ENCODE results near the gene CIITA.
"Not testable (repeated sequence)": the region's sequence is repeated elsewhere in the genome, so short reads cannot be mapped to it uniquely, and the experiment has no call there.

The CIITA gene

DNA sequence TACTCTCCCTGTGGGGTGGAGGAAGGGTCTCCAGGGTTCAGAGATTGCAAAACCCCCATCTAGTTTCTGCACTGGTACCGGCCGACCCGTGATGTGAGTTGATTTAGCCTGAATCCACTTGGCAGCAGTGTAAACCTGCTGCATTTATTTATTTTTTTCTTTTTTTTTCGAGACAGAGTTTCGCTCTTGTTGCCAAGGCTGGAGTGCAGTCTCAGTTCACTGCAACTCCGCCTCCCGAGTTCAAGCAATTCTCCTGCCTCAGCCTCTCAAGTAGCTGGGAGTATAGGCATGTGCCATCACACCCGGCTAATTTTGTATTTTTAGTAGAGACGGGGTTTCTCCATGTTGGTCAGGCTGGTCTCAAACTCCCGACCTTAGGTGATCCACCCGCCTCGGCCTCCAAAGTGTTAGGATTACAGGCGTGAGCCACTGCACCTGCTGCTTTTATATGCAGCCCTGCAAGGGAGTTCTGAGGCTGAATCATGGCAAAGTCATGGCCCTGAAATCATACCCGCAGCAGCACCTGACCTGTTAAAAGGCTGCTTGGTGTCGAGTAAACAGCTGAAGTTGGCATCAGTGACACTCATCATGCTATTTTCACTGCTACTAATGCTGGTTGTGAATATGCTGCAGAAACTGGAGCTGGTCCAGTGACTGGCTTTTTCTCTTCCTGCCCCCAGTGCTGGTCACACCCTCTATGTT is 43.9 kb downstream of the CIITA start:
- TF ChIP-seq, protein P1, sequence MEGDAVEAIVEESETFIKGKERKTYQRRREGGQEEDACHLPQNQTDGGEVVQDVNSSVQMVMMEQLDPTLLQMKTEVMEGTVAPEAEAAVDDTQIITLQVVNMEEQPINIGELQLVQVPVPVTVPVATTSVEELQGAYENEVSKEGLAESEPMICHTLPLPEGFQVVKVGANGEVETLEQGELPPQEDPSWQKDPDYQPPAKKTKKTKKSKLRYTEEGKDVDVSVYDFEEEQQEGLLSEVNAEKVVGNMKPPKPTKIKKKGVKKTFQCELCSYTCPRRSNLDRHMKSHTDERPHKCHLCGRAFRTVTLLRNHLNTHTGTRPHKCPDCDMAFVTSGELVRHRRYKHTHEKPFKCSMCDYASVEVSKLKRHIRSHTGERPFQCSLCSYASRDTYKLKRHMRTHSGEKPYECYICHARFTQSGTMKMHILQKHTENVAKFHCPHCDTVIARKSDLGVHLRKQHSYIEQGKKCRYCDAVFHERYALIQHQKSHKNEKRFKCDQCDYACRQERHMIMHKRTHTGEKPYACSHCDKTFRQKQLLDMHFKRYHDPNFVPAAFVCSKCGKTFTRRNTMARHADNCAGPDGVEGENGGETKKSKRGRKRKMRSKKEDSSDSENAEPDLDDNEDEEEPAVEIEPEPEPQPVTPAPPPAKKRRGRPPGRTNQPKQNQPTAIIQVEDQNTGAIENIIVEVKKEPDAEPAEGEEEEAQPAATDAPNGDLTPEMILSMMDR (IDR thresholded peaks at IDR 0.05; ENCODE audit: control extremely low read depth, extremely low read depth, low read depth, missing control alignments) = no peak
- no peak for DNase-seq (ENCODE audit: extremely low spot score)
- CTCF ChIA-PET = interaction anchor here (1.8 to 2.6 kb wide), 2 partner anchors 9 to 29 kb away, joined by 4 to 6 read pairs; no protein-coding TSS in a partner anchor
- POLR2A ChIA-PET = no interaction called here

- POLR2A ChIA-PET = interaction anchor here (0.6 kb wide), 1 partner anchor 11 kb away, joined by 8 read pairs; no protein-coding TSS in a partner anchor
- TF ChIP-seq, protein P1 (IDR thresholded peaks at IDR 0.05; ENCODE audit: control extremely low read depth, extremely low read depth, low read depth, missing control alignments) = no peak
- DNase-seq (ENCODE audit: extremely low spot score) = no peak
- CTCF ChIA-PET = interaction anchor here (0.9 to 2.6 kb wide), 7 partner anchors 8 to 407 kb away, joined by 3 to 6 read pairs (median 3); no protein-coding TSS in a partner anchor
Measured at GRCh38 chr16:10921536-10922327, 44.7 kb downstream of the CIITA start.

DNA sequence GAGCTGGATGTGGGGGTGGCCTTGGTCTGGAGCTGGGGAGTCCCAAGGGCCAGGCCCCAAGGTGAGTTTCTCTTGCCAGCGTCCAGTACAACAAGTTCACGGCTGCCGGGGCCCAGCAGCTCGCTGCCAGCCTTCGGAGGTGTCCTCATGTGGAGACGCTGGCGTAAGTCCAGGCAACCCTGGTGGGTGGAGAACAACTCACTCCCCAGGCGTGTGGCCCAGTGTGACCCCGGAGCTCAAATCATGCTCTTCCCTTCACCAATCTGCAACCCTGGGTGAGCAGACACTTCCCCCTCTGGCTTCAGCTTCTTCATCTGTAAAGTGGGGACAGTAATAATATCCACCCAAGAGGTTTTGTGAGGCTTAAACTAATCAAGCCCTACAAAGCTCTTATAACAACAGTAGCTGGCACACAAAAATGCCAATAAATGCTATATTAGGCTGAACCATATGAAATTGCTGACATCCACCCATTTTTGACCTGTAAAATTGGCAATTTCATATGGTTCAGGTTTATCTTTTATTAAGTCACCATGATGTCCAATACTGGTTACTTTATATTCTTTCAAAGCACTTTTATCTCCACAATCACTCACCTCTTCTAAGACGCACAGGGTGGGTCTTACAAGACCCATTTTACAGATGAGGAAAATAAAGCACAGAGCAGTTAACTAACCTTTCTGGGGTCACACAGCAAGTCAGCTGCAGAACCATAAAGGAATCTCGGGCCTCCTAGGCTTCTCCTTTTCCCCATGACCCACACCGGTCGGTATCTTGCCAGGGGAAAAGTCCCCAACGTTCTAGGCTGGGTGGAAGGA is 45.5 kb downstream of the CIITA start:
- no peak for DNase-seq (ENCODE audit: extremely low spot score)
- ChIA-PET CTCF (interaction anchor here (0.7 to 2.6 kb wide), 8 partner anchors 8 to 408 kb away, joined by 3 to 6 read pairs (median 3); partner anchors contain the start of gene CIITA), POLR2A (no interaction called here)
- TF ChIP-seq, protein P1 (IDR thresholded peaks at IDR 0.05; ENCODE audit: control extremely low read depth, extremely low read depth, low read depth, missing control alignments) = no peak

- ChIA-PET POLR2A (no interaction called here), CTCF (interaction anchor here (0.7 to 2.6 kb wide), 4 partner anchors 12 to 408 kb away, joined by 3 to 6 read pairs (median 4); partner anchors contain the start of gene CIITA)
- no peak for DNase-seq (ENCODE audit: extremely low spot score)
- TF ChIP-seq, protein P1 (IDR thresholded peaks at IDR 0.05; ENCODE audit: control extremely low read depth, extremely low read depth, low read depth, missing control alignments) = no peak
Measured at GRCh38 chr16:10923146-10923649, 46.2 kb downstream of the CIITA start.

- POLR2A ChIA-PET = interaction anchor here (0.5 kb wide), 1 partner anchor 1014 kb away, joined by 4 read pairs; no protein-coding TSS in a partner anchor
- CTCF ChIA-PET = interaction anchor here (1.6 to 3.6 kb wide), 2 partner anchors 11 to 13 kb away, joined by 4 to 16 read pairs; no protein-coding TSS in a partner anchor
- TF ChIP-seq, protein P1 (IDR thresholded peaks at IDR 0.05; ENCODE audit: control extremely low read depth, extremely low read depth, low read depth, missing control alignments) = no peak
- no peak for DNase-seq (ENCODE audit: extremely low spot score)
Measured at GRCh38 chr16:10923650-10924214, 46.7 kb downstream of the CIITA start.

GRCh38 chr16:10925285-10925684 is 48.3 kb downstream of the CIITA start:
- POLR2A ChIA-PET; DNase-seq (ENCODE audit: extremely low spot score): not testable (repeated sequence)
- CTCF ChIA-PET = interaction anchor here (1.0 to 3.6 kb wide), 4 partner anchors 10 to 668 kb away, joined by 3 to 16 read pairs (median 4); no protein-coding TSS in a partner anchor
